ENCODE results near the gene TPCN2.

Gene TPCN2

DNA sequence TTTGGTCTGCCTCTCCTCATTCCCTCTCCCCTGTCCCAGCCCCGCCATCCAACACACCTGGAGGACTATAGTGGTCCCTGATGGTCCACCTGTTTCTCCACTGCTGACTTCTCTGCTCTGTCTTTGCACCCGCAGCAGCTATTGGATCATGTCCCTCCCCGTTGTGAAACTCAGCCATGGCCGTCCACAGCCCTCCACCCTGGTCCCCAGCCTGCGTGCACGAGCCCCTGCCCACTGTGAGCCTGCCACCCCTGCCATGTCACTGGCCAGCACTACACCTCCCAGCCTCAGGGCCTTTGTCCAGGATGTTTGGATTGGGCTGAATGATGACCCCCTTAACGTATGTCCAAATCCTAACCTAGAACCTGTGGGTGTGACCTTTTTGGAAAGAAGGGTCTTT is 59.3 kb downstream of the TPCN2 start:
- H3K4me3 ChIP-seq (ENCODE audit: low read depth, low read length) = no peak overlapping the region
- DNase-seq (ENCODE audit: low read depth) = no peak
- TF ChIP-seq, protein P1, sequence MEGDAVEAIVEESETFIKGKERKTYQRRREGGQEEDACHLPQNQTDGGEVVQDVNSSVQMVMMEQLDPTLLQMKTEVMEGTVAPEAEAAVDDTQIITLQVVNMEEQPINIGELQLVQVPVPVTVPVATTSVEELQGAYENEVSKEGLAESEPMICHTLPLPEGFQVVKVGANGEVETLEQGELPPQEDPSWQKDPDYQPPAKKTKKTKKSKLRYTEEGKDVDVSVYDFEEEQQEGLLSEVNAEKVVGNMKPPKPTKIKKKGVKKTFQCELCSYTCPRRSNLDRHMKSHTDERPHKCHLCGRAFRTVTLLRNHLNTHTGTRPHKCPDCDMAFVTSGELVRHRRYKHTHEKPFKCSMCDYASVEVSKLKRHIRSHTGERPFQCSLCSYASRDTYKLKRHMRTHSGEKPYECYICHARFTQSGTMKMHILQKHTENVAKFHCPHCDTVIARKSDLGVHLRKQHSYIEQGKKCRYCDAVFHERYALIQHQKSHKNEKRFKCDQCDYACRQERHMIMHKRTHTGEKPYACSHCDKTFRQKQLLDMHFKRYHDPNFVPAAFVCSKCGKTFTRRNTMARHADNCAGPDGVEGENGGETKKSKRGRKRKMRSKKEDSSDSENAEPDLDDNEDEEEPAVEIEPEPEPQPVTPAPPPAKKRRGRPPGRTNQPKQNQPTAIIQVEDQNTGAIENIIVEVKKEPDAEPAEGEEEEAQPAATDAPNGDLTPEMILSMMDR (IDR thresholded peaks at IDR 0.05; ENCODE audit: low read depth, low read length, missing control alignments) = no peak

DNA sequence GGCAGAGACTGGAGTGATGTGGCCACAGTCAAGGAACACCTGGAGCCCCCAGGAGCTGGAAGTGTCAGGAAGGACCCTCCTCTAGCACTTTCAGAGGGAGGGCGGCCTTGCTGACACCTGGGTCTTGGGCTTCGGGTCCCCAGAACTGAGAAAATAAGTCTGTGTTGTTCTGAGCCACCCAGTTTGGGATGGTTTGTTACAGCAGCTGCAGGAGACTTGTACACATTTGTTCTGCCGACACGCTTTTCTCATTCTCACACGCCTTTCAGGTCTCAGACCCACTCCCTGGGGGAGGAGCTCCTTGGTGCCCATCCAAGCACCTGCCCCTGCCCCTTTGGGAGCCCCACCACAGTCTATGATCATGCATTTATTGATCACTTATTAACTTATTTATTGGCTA is 59.8 kb downstream of the TPCN2 start:
- H3K4me3 ChIP-seq (ENCODE audit: low read depth, low read length) = no peak overlapping the region
- TF ChIP-seq, protein P1 (IDR thresholded peaks at IDR 0.05; ENCODE audit: low read depth, low read length, missing control alignments) = no peak
- no peak for DNase-seq (ENCODE audit: low read depth)

DNA sequence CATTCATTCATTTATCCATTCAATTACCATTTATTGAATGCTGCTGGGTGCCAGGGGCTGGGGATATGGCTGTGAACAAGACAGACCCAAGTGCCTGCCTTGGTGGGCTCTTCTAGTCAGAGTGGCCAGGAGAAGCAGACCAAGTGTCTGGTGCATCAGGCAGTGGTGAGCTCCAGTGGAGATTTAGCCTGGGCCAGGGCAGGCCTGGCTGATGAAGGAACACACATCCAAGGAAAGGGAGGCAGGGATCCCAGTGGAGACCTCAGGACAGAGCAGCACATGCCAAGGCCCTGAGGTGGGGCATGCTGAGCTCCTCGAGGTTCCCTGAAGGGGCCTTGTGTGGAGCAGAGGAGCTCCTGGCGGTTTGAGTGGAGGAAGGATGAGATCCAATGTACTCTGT is 60.4 kb downstream of the TPCN2 start:
- no peak for DNase-seq (ENCODE audit: low read depth)
- H3K4me3 ChIP-seq (ENCODE audit: low read depth, low read length) = no peak overlapping the region
- TF ChIP-seq, protein P1 (IDR thresholded peaks at IDR 0.05; ENCODE audit: low read depth, low read length, missing control alignments) = no peak

DNA sequence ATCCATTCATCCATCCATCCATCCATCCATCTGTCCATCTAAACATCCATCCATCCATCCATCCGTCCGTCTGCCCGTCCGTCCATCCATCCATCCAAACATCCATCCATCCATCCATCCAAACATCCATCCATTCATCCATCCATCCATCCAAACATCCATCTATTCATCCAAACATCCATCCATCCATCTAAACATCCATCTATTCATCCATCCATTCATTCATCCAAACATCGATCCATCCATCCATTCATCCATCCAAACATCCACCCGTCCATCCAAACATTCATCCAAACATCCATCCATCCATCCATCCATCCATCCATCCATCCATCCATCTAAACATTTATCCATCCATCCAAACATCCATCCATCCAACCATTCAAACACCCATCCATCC is 61.7 kb downstream of the TPCN2 start:
- no peak for DNase-seq (ENCODE audit: low read depth)
- no peak overlapping the region for H3K4me3 ChIP-seq (ENCODE audit: low read depth, low read length)
- TF ChIP-seq, protein P1 (IDR thresholded peaks at IDR 0.05; ENCODE audit: low read depth, low read length, missing control alignments) = no peak

DNA sequence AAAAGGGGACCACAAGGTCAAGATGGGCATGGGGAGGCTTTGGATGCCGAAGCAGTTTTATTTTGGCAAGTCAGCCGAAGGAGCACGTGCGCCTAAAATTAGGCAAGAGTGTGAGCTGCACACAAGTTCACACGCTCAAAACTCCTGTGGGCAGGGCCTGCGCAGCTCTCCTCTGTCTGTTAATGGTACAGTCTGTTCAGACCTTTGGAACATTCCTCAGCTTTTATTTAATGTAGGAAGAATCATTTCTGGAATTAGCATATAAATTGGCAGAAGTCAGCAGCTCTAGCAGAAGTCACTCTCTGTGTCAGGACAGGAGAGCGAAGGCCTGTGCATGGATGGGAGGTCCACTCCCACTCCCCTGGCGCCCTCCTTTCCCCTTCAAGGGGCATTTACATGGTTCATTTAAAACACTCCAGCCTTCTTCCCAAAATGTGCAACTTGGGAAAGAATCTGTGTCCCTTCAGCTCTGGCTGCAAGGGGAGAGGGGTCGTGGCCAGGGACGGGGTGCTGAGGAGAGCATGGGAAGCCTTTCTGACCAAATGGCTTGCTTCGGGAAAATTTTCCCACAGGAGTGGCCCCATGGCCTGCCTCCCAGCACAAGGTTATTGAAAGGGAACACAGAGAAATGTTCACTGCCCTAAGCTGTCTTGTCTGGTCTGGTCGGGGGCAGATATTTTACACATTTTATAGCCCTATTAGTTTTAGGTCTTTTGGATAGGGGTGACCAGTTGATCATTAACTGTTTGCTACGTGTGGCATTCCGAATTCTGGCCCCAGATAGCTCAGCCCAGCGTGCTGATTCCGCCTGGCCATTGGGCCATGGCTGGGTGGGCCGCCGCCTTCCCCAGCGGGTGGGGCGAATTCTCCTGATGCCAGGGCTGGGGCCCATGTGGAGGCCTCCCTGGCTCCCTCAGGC is 63.2 kb downstream of the TPCN2 start:
- no peak for DNase-seq (ENCODE audit: low read depth)
- H3K4me3 ChIP-seq (ENCODE audit: low read depth, low read length) = no peak overlapping the region
- TF ChIP-seq, protein P1 (IDR thresholded peaks at IDR 0.05; ENCODE audit: low read depth, low read length, missing control alignments) = no peak

DNA sequence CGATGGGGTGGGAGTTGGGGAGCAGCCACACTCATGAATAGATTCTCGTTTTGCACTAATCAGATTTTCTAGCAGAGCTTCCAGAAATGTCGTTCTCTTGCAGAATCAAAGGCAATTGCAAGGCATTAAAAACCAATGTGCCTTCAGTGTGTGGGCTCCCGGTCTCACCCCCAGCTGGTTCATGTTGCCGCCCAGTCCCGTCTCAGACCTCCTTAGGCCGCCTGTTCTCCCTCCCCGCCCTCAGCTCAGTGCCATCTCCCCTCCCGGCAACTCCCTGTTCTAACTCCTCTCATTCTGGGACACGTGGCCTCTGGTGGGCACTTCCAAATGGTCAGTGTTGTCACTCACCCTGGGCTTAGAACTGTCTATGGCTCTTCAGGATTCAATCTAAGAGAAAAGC is 64.5 kb downstream of the TPCN2 start:
- H3K4me3 ChIP-seq (ENCODE audit: low read depth, low read length) = no peak overlapping the region
- DNase-seq (ENCODE audit: low read depth) = no peak
- TF ChIP-seq, protein P1 (IDR thresholded peaks at IDR 0.05; ENCODE audit: low read depth, low read length, missing control alignments) = no peak
